ENCODE data around the gene MXRA8.

- TF ChIP-seq, protein P1, sequence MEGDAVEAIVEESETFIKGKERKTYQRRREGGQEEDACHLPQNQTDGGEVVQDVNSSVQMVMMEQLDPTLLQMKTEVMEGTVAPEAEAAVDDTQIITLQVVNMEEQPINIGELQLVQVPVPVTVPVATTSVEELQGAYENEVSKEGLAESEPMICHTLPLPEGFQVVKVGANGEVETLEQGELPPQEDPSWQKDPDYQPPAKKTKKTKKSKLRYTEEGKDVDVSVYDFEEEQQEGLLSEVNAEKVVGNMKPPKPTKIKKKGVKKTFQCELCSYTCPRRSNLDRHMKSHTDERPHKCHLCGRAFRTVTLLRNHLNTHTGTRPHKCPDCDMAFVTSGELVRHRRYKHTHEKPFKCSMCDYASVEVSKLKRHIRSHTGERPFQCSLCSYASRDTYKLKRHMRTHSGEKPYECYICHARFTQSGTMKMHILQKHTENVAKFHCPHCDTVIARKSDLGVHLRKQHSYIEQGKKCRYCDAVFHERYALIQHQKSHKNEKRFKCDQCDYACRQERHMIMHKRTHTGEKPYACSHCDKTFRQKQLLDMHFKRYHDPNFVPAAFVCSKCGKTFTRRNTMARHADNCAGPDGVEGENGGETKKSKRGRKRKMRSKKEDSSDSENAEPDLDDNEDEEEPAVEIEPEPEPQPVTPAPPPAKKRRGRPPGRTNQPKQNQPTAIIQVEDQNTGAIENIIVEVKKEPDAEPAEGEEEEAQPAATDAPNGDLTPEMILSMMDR (IDR thresholded peaks at IDR 0.05; ENCODE audit: poor library complexity), result no peak
- no peak for TF ChIP-seq EZH2phosphoT487 (IDR thresholded peaks at IDR 0.05; ENCODE audit: low read depth, severe bottlenecking, unreplicated experiment)
Observed at GRCh38 chr1:1393428-1393827, 35.1 kb upstream of the MXRA8 start.
